PC-9 (cell line): ENCODE measurements around the gene BRPF3. TPM values are rescaled to one million over a fixed set of nuclear protein-coding genes. Genes with fewer than 3 reads are reported as not detected.

Experiments used
- Bru-seq: library from RNA; stranded (reverse); fragments of 400-500 nt; gene quantifications from one replicate; lab custom pipeline; 2021; lab: Mats Ljungman, UMichigan
- BruChase-seq, 2 experiments: library from RNA; stranded (reverse); fragments of 400-500 nt; gene quantifications; one replicate each; lab custom pipeline; 2021; lab: Mats Ljungman, UMichigan
- BruUV-seq: library from RNA; stranded (reverse); fragments of 400-500 nt; replicated peaks from 2 replicates; lab custom pipeline; 2021; lab: Mats Ljungman, UMichigan
- CTCF ChIA-PET: fragments of 300-600 bp; sonication (Branson Sonifier 250); formaldehyde crosslinking; loops from one replicate; lab custom pipeline; 2022; ENCODE audit warnings: antibody characterized with exemption; lab: Charles Lee
- POLR2A ChIA-PET: fragments of 300-600 bp; sonication (Branson Sonifier 250); formaldehyde crosslinking; loops from one replicate; lab custom pipeline; 2022; ENCODE audit warnings: antibody characterized with exemption; ENCODE audit not compliant: unreplicated experiment; lab: Charles Lee
- DNase-seq, 2 experiments: peaks; one replicate each; pipeline versions ENCODE4 v3.0.0 to v3.0.0-alpha.2; 2015 to 2022; ENCODE audit warnings: mixed read lengths in 1 of 2
- H2AFZ ChIP-seq: fragments of 200-600 bp; sonication (generic); 2 replicates; pipeline ENCODE4 v1.8.1; 2017; ENCODE audit warnings: antibody characterized with exemption
- H3F3A ChIP-seq: fragments of 200-600 bp; sonication (generic); 2 replicates; pipeline ENCODE4 v1.8.1; 2017; ENCODE audit warnings: antibody characterized with exemption, mild to moderate bottlenecking, low read depth; ENCODE audit not compliant: insufficient read depth
- H3K27ac ChIP-seq: fragments of 200-600 bp; sonication (generic); 2 replicates; pipeline ENCODE4 v1.6.1; 2016; ENCODE audit warnings: mixed run types
- H3K27me3 ChIP-seq: fragments of 200-600 bp; sonication (generic); 2 replicates; pipeline ENCODE4 v1.6.1; 2016; ENCODE audit warnings: low read depth, mixed run types; ENCODE audit not compliant: insufficient read depth
- H3K36me3 ChIP-seq: fragments of 200-600 bp; sonication (generic); 2 replicates; pipeline ENCODE4 v1.6.1; 2016; ENCODE audit warnings: low read depth, mixed run types
- H3K4me1 ChIP-seq: fragments of 200-600 bp; sonication (generic); replicated peaks from 2 replicates; pipeline ENCODE4 v1.6.1; 2016; ENCODE audit warnings: mixed run types; ENCODE audit not compliant: insufficient read depth
- H3K4me2 ChIP-seq: fragments of 200-600 bp; sonication (generic); 2 replicates; pipeline ENCODE4 v1.6.1; 2017; ENCODE audit warnings: mixed run types
- H3K4me3 ChIP-seq: fragments of 200-600 bp; sonication (generic); 2 replicates; pipeline ENCODE4 v1.6.1; 2016; ENCODE audit warnings: mixed run types
- H3K79me2 ChIP-seq: fragments of 200-600 bp; sonication (generic); 2 replicates; pipeline ENCODE4 v1.6.1; 2017; ENCODE audit warnings: low read depth, mixed run types
- H3K9me2 ChIP-seq: fragments of 200-600 bp; sonication (generic); 2 replicates; pipeline ENCODE4 v1.8.1; 2017; ENCODE audit warnings: mild to moderate bottlenecking; ENCODE audit not compliant: insufficient read depth
- H3K9me3 ChIP-seq: fragments of 200-600 bp; sonication (generic); 2 replicates; pipeline ENCODE4 v1.8.1; 2016; ENCODE audit warnings: low read depth; ENCODE audit not compliant: insufficient read depth
- H4K20me1 ChIP-seq: fragments of 200-600 bp; sonication (generic); 2 replicates; pipeline ENCODE4 v1.8.1; 2017; ENCODE audit not compliant: insufficient read depth
- CTCF ChIP-seq: fragments of 200-600 bp; sonication (generic); conservative IDR thresholded peaks from 2 replicates; pipeline ENCODE4 v1.6.1; 2017; ENCODE audit warnings: mixed run types, antibody characterized with exemption, mild to moderate bottlenecking, moderate library complexity
- EZH2 ChIP-seq: fragments of 200-600 bp; sonication (generic); IDR thresholded peaks from 2 replicates; pipeline ENCODE4 v1.8.0; 2017; ENCODE audit warnings: antibody characterized with exemption, low read depth
- intact Hi-C: fragments of 100-400 bp; cut with micrococcal nuclease; formaldehyde crosslinking; loops from one replicate; pipeline ENCODE4 v1.10.0; 2022; ENCODE audit not compliant: unreplicated experiment
- long read RNA-seq: library from polyadenylated mRNA; stranded (forward); transcript quantifications from one replicate; pipeline ENCODE4 v2.0.0, GENCODE V29; 2022
- total RNA-seq: library from RNA; stranded (reverse); gene quantifications from 2 replicates; pipeline ENCODE4 v1.2.3, GENCODE V29; 2021

BRPF3 gene
- 27.3 and 32.3 TPM in 2 replicates for total RNA-seq
- Bru-seq, nascent RNA, result percentile 80 among the genes with signal in this experiment
- percentile 73 among the genes with signal in this experiment for BruChase-seq, experiment 1, labeled RNA remaining after a 2-hour chase
- percentile 87 among the genes with signal in this experiment for BruChase-seq, experiment 2, labeled RNA remaining after a 6-hour chase
- long read RNA-seq, full-length matches to known transcripts, result 6 of 22 reads
- long read RNA-seq, partial matches to known transcripts, result 4 of 22 reads
- long read RNA-seq, other reads (novel, unspliced or antisense), result 12 of 22 reads

GRCh38 chr6:36196113-36196879 is at the start of gene BRPF3:
Gene BRPF3, plus strand, starts transcription at chr6:36196744. Its CDS starts 3,579 bp downstream, at chr6:36200323.
- H3K4me2 ChIP-seq, result peak within 1 kb of the TSS; percentile 94
- DNase-seq, result peak; percentile 43 to 80
- H3K36me3 ChIP-seq, result peaks cover 21% of the 10 kb centered on the region
- peaks cover 15% of the 10 kb centered on the region for H3F3A ChIP-seq
- H3K27ac ChIP-seq, result peak within 1 kb of the TSS; percentile 48
- peaks cover 42% of the 10 kb centered on the region for H3K79me2 ChIP-seq
- TF ChIP-seq EZH2, result no peak
- TF ChIP-seq CTCF, result peak; percentile 38; the same call in 1 of the 2 replicates
- peaks cover 27% of the 10 kb centered on the region for H4K20me1 ChIP-seq
- no peaks in the 10 kb centered on the region for H3K9me3 ChIP-seq
- POLR2A ChIA-PET, result no interaction called here
- peaks cover 22% of the 10 kb centered on the region; the same call in 1 of the 2 replicates for H3K4me1 ChIP-seq
- intact Hi-C loops, result loop anchor here (1.0 to 2.0 kb wide), 4 partner anchors 42 to 169 kb away; partner anchors contain the start of genes MAPK13 and MAPK14
- no peaks in the 10 kb centered on the region for H3K27me3 ChIP-seq
- no peaks in the 10 kb centered on the region for H3K9me2 ChIP-seq
- H2AFZ ChIP-seq, result peak within 1 kb of the TSS; percentile 84
- H3K4me3 ChIP-seq, result peak within 1 kb of the TSS; percentile 72
- CTCF ChIA-PET, result interaction anchor here (0.6 kb wide), 1 partner anchor 75 kb away, joined by 4 read pairs; no protein-coding TSS in a partner anchor
- BruUV-seq, result no TSS peak

- H3K79me2 ChIP-seq, result no peaks in the 10 kb centered on the region
- no peak overlapping the region for H3K27ac ChIP-seq
- peaks cover 27% of the 10 kb centered on the region for H3K4me1 ChIP-seq
- ChIA-PET POLR2A (no interaction called here), CTCF (no interaction called here)
- peaks cover 32% of the 10 kb centered on the region for H3F3A ChIP-seq
- H3K4me3 ChIP-seq, result no peak overlapping the region
- BruUV-seq, result no TSS peak
- intact Hi-C loops, result no loop called here
- no peaks in the 10 kb centered on the region for H3K9me2 ChIP-seq
- no peaks in the 10 kb centered on the region; the same call in 1 of the 2 replicates for H4K20me1 ChIP-seq
- no peaks in the 10 kb centered on the region for H3K36me3 ChIP-seq
- peaks cover 3% of the 10 kb centered on the region; the same call in 1 of the 2 replicates for H3K9me3 ChIP-seq
- TF ChIP-seq EZH2, result no peak
- no peak for TF ChIP-seq CTCF
- no peak for DNase-seq
- H3K27me3 ChIP-seq, result no peaks in the 10 kb centered on the region
- H2AFZ ChIP-seq, result no peak overlapping the region
- no peak overlapping the region for H3K4me2 ChIP-seq
Observed at GRCh38 chr6:36147294-36147693, 49.2 kb upstream of the BRPF3 start.

- H3K79me2 ChIP-seq, result no peaks in the 10 kb centered on the region
- H3K9me2 ChIP-seq, result no peaks in the 10 kb centered on the region
- H4K20me1 ChIP-seq, result no peaks in the 10 kb centered on the region
- peaks cover 3% of the 10 kb centered on the region; the same call in 1 of the 2 replicates for H3K9me3 ChIP-seq
- TF ChIP-seq CTCF (no peak), EZH2 (no peak)
- no peak overlapping the region for H3K27ac ChIP-seq
- no TSS peak for BruUV-seq
- H3K27me3 ChIP-seq, result no peaks in the 10 kb centered on the region
- DNase-seq, result no peak
- no peak overlapping the region for H3K4me3 ChIP-seq
- intact Hi-C loops, result no loop called here
- no peaks in the 10 kb centered on the region for H3K36me3 ChIP-seq
- no peak overlapping the region for H2AFZ ChIP-seq
- ChIA-PET POLR2A (no interaction called here), CTCF (no interaction called here)
- H3K4me1 ChIP-seq, result peaks cover 28% of the 10 kb centered on the region
- H3K4me2 ChIP-seq, result no peak overlapping the region
- peaks cover 26% of the 10 kb centered on the region for H3F3A ChIP-seq
Observed at GRCh38 chr6:36149476-36149875, 47.1 kb upstream of the BRPF3 start.
